Nasal cavity respiratory epithelium epithelial cell of viscerocranial mucosa (primary cell): ENCODE results near the gene B4GALNT4. TPM values are rescaled to one million over a fixed set of nuclear protein-coding genes. Genes with fewer than 3 reads are reported as not detected.

Experiments
- total RNA-seq: library from RNA; depleted of rRNA; stranded (reverse); fragments of >200 nt; gene quantifications from 2 replicates; pipeline ENCODE4 v1.2.3, GENCODE V29; 2014

Gene B4GALNT4
- total RNA-seq: 4.8 and 17.3 TPM in 2 replicates

GRCh38 chr11:369336-370018 lies at the start of gene B4GALNT4:
TSS of gene B4GALNT4 (plus strand) at chr11:369499. CDS start at chr11:369804, 305 bp downstream.

GRCh38 chr11:394034-394857 lies 24.9 kb downstream of the B4GALNT4 start, which contains the start of gene PKP3:
TSS of gene PKP3 (plus strand) at chr11:394209. CDS start at chr11:394293, 84 bp downstream.

Other genes with a start within 250 kb of the B4GALNT4 start
- gene SCGB1C1, start 176.4 kb upstream of the B4GALNT4 start, total RNA-seq: not detected in 2 replicates
- 15.0 and 25.0 TPM in 2 replicates for gene BET1L, start 162.1 kb upstream of the B4GALNT4 start, total RNA-seq
- gene RIC8A, start 161.8 kb upstream of the B4GALNT4 start, total RNA-seq: 126 and 142 TPM in 2 replicates
- 8.4 and 9.2 TPM in 2 replicates for gene SIRT3, start 133.2 kb upstream of the B4GALNT4 start, total RNA-seq
- gene PSMD13, start 132.5 kb upstream of the B4GALNT4 start, total RNA-seq: 83.6 and 141 TPM in 2 replicates
- gene NLRP6, start 91.1 kb upstream of the B4GALNT4 start, total RNA-seq: not detected in 2 replicates
- gene PGGHG, start 80.4 kb upstream of the B4GALNT4 start, total RNA-seq: 1.7 and 5.5 TPM in 2 replicates
- not detected in 2 replicates for gene IFITM5, start 70.0 kb upstream of the B4GALNT4 start, total RNA-seq
- gene IFITM2, start 61.7 kb upstream of the B4GALNT4 start, total RNA-seq: 2.8 and 7.2 TPM in 2 replicates
- gene IFITM1, start 55.5 kb upstream of the B4GALNT4 start, total RNA-seq: 5.9 and 7.9 TPM in 2 replicates
- gene IFITM3, start 48.6 kb upstream of the B4GALNT4 start, total RNA-seq: 15.0 and 35.7 TPM in 2 replicates
- 208 and 214 TPM in 2 replicates for gene PKP3, start 24.7 kb downstream of the B4GALNT4 start, total RNA-seq
- gene SIGIRR, start 45.5 kb downstream of the B4GALNT4 start, total RNA-seq: 7.4 and 22.2 TPM in 2 replicates
- gene ANO9, start 72.5 kb downstream of the B4GALNT4 start, total RNA-seq: 4.4 and 15.9 TPM in 2 replicates
- 24.3 and 31.7 TPM in 2 replicates for gene PTDSS2, start 80.8 kb downstream of the B4GALNT4 start, total RNA-seq
- 339 and 399 TPM in 2 replicates for gene RNH1, start 137.7 kb downstream of the B4GALNT4 start, total RNA-seq
- gene HRAS, start 166.1 kb downstream of the B4GALNT4 start, total RNA-seq: 99.5 and 124 TPM in 2 replicates
- 0.34 and 1.4 TPM in 2 replicates for gene LRRC56, start 168.0 kb downstream of the B4GALNT4 start, total RNA-seq
- gene LMNTD2, start 191.2 kb downstream of the B4GALNT4 start, total RNA-seq: 1.0 and 2.0 TPM in 2 replicates
- gene RASSF7, start 191.5 kb downstream of the B4GALNT4 start, total RNA-seq: 18.7 and 29.0 TPM in 2 replicates
- 26.3 and 37.4 TPM in 2 replicates for gene PHRF1, start 207.0 kb downstream of the B4GALNT4 start, total RNA-seq
- gene IRF7, start 246.5 kb downstream of the B4GALNT4 start, total RNA-seq: 7.8 and 39.3 TPM in 2 replicates